Gastroesophageal sphincter (tissue), 3 donors: ENCODE data around the gene OGG1.

ENCODE experiments used
- EP300 ChIP-seq: sonication (generic); formaldehyde crosslinking; IDR thresholded peaks from one replicate; pipeline ENCODE4 v1.6.1; 2017; ENCODE audit warnings: antibody characterized with exemption, mild to moderate bottlenecking
- TF ChIP-seq, protein P1 (sequence below), 4 experiments: fragments of 200-600 bp in 2 of 4; fragments of 450-650 bp in 2 of 4; sonication (generic) in 1 of 4; IDR thresholded peaks; one replicate each; pipeline ENCODE4 v1.5.1; 2017 to 2019; ENCODE audit warnings: antibody characterized with exemption in 4 of 4, mild to moderate bottlenecking in 2 of 4, moderate library complexity in 2 of 4

GRCh38 chr3:9778143-9779074 is 28.7 kb downstream of the OGG1 start:
- TF ChIP-seq, protein P1, sequence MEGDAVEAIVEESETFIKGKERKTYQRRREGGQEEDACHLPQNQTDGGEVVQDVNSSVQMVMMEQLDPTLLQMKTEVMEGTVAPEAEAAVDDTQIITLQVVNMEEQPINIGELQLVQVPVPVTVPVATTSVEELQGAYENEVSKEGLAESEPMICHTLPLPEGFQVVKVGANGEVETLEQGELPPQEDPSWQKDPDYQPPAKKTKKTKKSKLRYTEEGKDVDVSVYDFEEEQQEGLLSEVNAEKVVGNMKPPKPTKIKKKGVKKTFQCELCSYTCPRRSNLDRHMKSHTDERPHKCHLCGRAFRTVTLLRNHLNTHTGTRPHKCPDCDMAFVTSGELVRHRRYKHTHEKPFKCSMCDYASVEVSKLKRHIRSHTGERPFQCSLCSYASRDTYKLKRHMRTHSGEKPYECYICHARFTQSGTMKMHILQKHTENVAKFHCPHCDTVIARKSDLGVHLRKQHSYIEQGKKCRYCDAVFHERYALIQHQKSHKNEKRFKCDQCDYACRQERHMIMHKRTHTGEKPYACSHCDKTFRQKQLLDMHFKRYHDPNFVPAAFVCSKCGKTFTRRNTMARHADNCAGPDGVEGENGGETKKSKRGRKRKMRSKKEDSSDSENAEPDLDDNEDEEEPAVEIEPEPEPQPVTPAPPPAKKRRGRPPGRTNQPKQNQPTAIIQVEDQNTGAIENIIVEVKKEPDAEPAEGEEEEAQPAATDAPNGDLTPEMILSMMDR (IDR thresholded peaks at IDR 0.05), result no peak
- no peak for TF ChIP-seq EP300
